Spleen (tissue), 11 donors: ENCODE results near the gene PDK2. TPM values are rescaled to one million over a fixed set of nuclear protein-coding genes. Genes with fewer than 3 reads are reported as not detected.
A peak's percentile ranks its signal among the peaks of the same experiment; 100 is the strongest.

Experiments used
- DNase-seq: peaks from one replicate; pipeline ENCODE4 v3.0.0-alpha.2; 2020
- H3K27ac ChIP-seq, 8 donors: fragments of 200-600 bp; sonication (generic) in 7 of 8; 1 replicate in 4 of 8; 2 replicates in 4 of 8; pipeline versions ENCODE4 v1.5.0 to v1.8.0; 2016 to 2021; ENCODE audit warnings: inconsistent platforms in 4 of 8, mild to moderate bottlenecking in 4 of 8, moderate library complexity in 1 of 8
- H3K27me3 ChIP-seq, 7 donors: fragments of 200-600 bp; sonication (generic) in 6 of 7; replicated peaks in 1 of 7; 1 replicate in 4 of 7; 2 replicates in 3 of 7; pipeline versions ENCODE4 v1.5.0 to v1.8.0; 2016 to 2021; ENCODE audit warnings: inconsistent platforms in 3 of 7, mild to moderate bottlenecking in 1 of 7
- H3K36me3 ChIP-seq, 6 donors: fragments of 200-600 bp; sonication (generic) in 5 of 6; 1 replicate in 4 of 6; 2 replicates in 2 of 6; pipeline versions ENCODE4 v1.5.0 to v1.8.0; 2016 to 2021; ENCODE audit warnings: inconsistent platforms in 2 of 6
- H3K4me1 ChIP-seq, 6 donors: fragments of 200-600 bp; sonication (generic) in 5 of 6; 1 replicate in 3 of 6; 2 replicates in 3 of 6; pipeline versions ENCODE4 v1.5.0 to v1.8.0; 2016 to 2021; ENCODE audit warnings: inconsistent platforms in 3 of 6
- H3K4me3 ChIP-seq, 8 donors: fragments of 200-600 bp; sonication (generic) in 7 of 8; 1 replicate in 4 of 8; 2 replicates in 4 of 8; pipeline versions ENCODE4 v1.5.0 to v1.8.0; 2016 to 2021; ENCODE audit warnings: inconsistent platforms in 4 of 8, mild to moderate bottlenecking in 4 of 8, moderate library complexity in 2 of 8
- H3K9me3 ChIP-seq, 8 donors: fragments of 200-600 bp; sonication (generic) in 7 of 8; 1 replicate in 4 of 8; 2 replicates in 4 of 8; pipeline versions ENCODE4 v1.5.0 to v1.8.0; 2016 to 2021; ENCODE audit warnings: inconsistent platforms in 4 of 8
- CTCF ChIP-seq, 11 experiments: fragments of 200-600 bp in 7 of 11; fragments of 450-650 bp in 4 of 11; sonication (generic) in 4 of 11; IDR thresholded peaks in 8 of 11; conservative IDR thresholded peaks in 3 of 11; 1 replicate in 7 of 11; 2 replicates in 4 of 11; pipeline versions ENCODE4 v1.4.0 to v1.8.0; 2016 to 2021; ENCODE audit warnings: antibody characterized with exemption in 11 of 11, inconsistent platforms in 4 of 11, mild to moderate bottlenecking in 1 of 11
- POLR2A ChIP-seq, 3 donors: fragments of 450-650 bp; IDR thresholded peaks; one replicate each; pipeline ENCODE4 v1.5.1; 2017; ENCODE audit warnings: antibody characterized with exemption in 3 of 3, mild to moderate bottlenecking in 1 of 3
- POLR2AphosphoS5 ChIP-seq, 3 donors: sonication (generic); formaldehyde crosslinking; IDR thresholded peaks; one replicate each; pipeline ENCODE4 v1.5.1; 2017; ENCODE audit warnings: antibody characterized with exemption in 3 of 3
- WGBS, 5 donors: extraction: QIAGEN DNeasy Blood & Tissue Kit in 3 of 5; methylation state at CpG; one replicate each; pipeline versions ENCODE4 v1.1.5 to v1.1.7; 2013 to 2018; 5-methylcytosine and 5-hydroxymethylcytosine counted together
- intact Hi-C: fragments of 100-400 bp; cut with DNase I; formaldehyde crosslinking; loops from one replicate; pipeline ENCODE4 v1.15.0; 2023; ENCODE audit warnings: low total_unique reads
- polyA plus RNA-seq, 3 donors: library from polyadenylated mRNA; stranded (reverse); fragments of 200-250 nt; gene quantifications; one replicate each; pipeline ENCODE4 v1.2.1, GENCODE V29; 2013
- total RNA-seq, 7 donors: library from RNA; depleted of rRNA in 3 of 7; stranded (reverse); fragments of >200 nt in 3 of 7; fragmentation: NEBNext Ultra II Directional in 4 of 7; extraction: Animal tissue kit (Norgen Biotek cat#: 25700) in 4 of 7; gene quantifications; one replicate each; pipeline versions ENCODE4 v1.1.0 to v1.2.1, GENCODE V29; 2016 to 2021
- donor health status: healthy with polysubstance abuse.
- donor health status: DM: no; HTN: no; CAD: no; lungs with moderate emphysema.
- donor health status: DM: no; HTN: no; CAD: no.
- donor health status: Bipolar disorder and iron deficiency.
- donor health status: healthy.
- donor health status: DM: no; HTN: no; CAD: no.
- donor health status: DM: yes; HTN: yes; CAD: no.

The PDK2 gene
- total and polyA plus RNA-seq, 10 donors = 8.7 to 41.5 (median 24.3) TPM

GRCh38 chr17:50112694-50113093 is 17.5 kb downstream of the PDK2 start:
- peaks cover 0 to 36% (median 25%) of the 10 kb centered on the region in 6 donors for H3K36me3 ChIP-seq
- no peaks in the 10 kb centered on the region for H3K9me3 ChIP-seq
- peaks cover 0 to 40% (median 12%) of the 10 kb centered on the region in 7 donors for H3K27me3 ChIP-seq
- peaks cover 9 to 57% (median 31%) of the 10 kb centered on the region in 6 donors for H3K4me1 ChIP-seq
- intact Hi-C loops = loop anchor here (10.0 kb wide), 1 partner anchor 182 kb away; no protein-coding TSS in a partner anchor
- DNase-seq = no peak
- no peak overlapping the region for H3K4me3 ChIP-seq
- 80 to 86% (median 84%) methylated on average over 17 of the region's 17 CpGs for WGBS, 5 donors
- H3K27ac ChIP-seq = peak overlapping the region; percentile 48 to 86 (median 77)
- TF ChIP-seq CTCF (IDR thresholded peaks at IDR 0.05 in 8 of 11, conservative IDR thresholded peaks at IDR 0.05 in 3 of 11) (no peak), POLR2AphosphoS5 (IDR thresholded peaks at IDR 0.05) (peak in 2 of 3 donors; percentile 45 to 61)

- Histone ChIP-seq H3K27me3 (peaks cover 0 to 48% (median 12%) of the 10 kb centered on the region in 7 donors), H3K36me3 (peaks cover 0 to 25% (median 16%) of the 10 kb centered on the region in 6 donors), H3K9me3 (no peaks in the 10 kb centered on the region), H3K4me1 (peaks cover 9 to 61% (median 33%) of the 10 kb centered on the region in 6 donors), H3K27ac (peak overlapping the region in 2 of 8 donors; percentile 81 to 86), H3K4me3 (no peak overlapping the region)
- intact Hi-C loops = loop anchor here (10.0 kb wide), 1 partner anchor 181 kb away; no protein-coding TSS in a partner anchor
- whole genome bisulfite sequencing, 5 donors = 69 to 90% (median 87%) methylated on average over 7 of the region's 7 CpGs
- TF ChIP-seq POLR2AphosphoS5 (IDR thresholded peaks at IDR 0.05) (peak in 1 of 3 donors; percentile 60), CTCF (IDR thresholded peaks at IDR 0.05 in 8 of 11, conservative IDR thresholded peaks at IDR 0.05 in 3 of 11) (no peak)
- no peak for DNase-seq
Measured at GRCh38 chr17:50113624-50114320, 18.6 kb downstream of the PDK2 start.

- no peak for DNase-seq
- no peak overlapping the region for H3K27ac ChIP-seq
- peaks cover 9 to 61% (median 33%) of the 10 kb centered on the region in 6 donors for H3K4me1 ChIP-seq
- H3K9me3 ChIP-seq = no peaks in the 10 kb centered on the region
- 78 to 92% (median 82%) methylated on average over 4 of the region's 4 CpGs for WGBS, 5 donors
- H3K4me3 ChIP-seq = no peak overlapping the region
- peaks cover 0 to 55% (median 12%) of the 10 kb centered on the region in 7 donors for H3K27me3 ChIP-seq
- TF ChIP-seq POLR2AphosphoS5 (IDR thresholded peaks at IDR 0.05) (no peak), CTCF (IDR thresholded peaks at IDR 0.05 in 8 of 11, conservative IDR thresholded peaks at IDR 0.05 in 3 of 11) (no peak), POLR2A (IDR thresholded peaks at IDR 0.05) (no peak)
- intact Hi-C loops = loop anchor here (10.0 kb wide), 1 partner anchor 180 kb away; no protein-coding TSS in a partner anchor
- peaks cover 0 to 18% (median 10%) of the 10 kb centered on the region in 6 donors for H3K36me3 ChIP-seq
Measured at GRCh38 chr17:50114401-50114800, 19.2 kb downstream of the PDK2 start.

GRCh38 chr17:50114849-50115357 is 19.8 kb downstream of the PDK2 start:
- intact Hi-C loops = loop anchor here (10.0 kb wide), 1 partner anchor 180 kb away; no protein-coding TSS in a partner anchor
- H3K4me1 ChIP-seq = peaks cover 9 to 61% (median 33%) of the 10 kb centered on the region in 6 donors
- peak in 9 of 11 experiments; percentile 13 to 65 (median 47) for TF ChIP-seq CTCF (IDR thresholded peaks at IDR 0.05 in 8 of 11, conservative IDR thresholded peaks at IDR 0.05 in 3 of 11)
- TF ChIP-seq POLR2AphosphoS5 (IDR thresholded peaks at IDR 0.05) = peak in 1 of 3 donors; percentile 8
- TF ChIP-seq POLR2A (IDR thresholded peaks at IDR 0.05) = no peak
- 27 to 31% (median 29%) methylated on average over 6 of the region's 6 CpGs for WGBS, 5 donors
- no peak for DNase-seq
- peaks cover 0 to 13% (median 5%) of the 10 kb centered on the region in 6 donors for H3K36me3 ChIP-seq
- peaks cover 0 to 57% (median 12%) of the 10 kb centered on the region in 7 donors for H3K27me3 ChIP-seq
- H3K27ac ChIP-seq = no peak overlapping the region
- no peak overlapping the region for H3K4me3 ChIP-seq
- H3K9me3 ChIP-seq = no peaks in the 10 kb centered on the region
